ENCODE data around the gene OSBPL8.

OSBPL8 gene

GRCh38 chr12:76303365-76303764 is 256.2 kb downstream of the OSBPL8 start:
- DNase-seq (ENCODE audit: low spot score) = no peak
